Measurements from ENCODE around the gene SLC17A9.
A peak's percentile ranks its signal among the peaks of the same experiment; 100 is the strongest.

SLC17A9 gene

GRCh38 chr20:63006540-63007359, 54.2 kb downstream of the SLC17A9 start, which contains the start of gene BHLHE23:
Gene BHLHE23 (minus strand): TSS chr20:63006964. CDS start chr20:63006774, 190 bp downstream.
- no peak for DNase-seq

GRCh38 chr20:63007360-63007645, 54.8 kb downstream of the SLC17A9 start:
- no peak for DNase-seq

GRCh38 chr20:63007646-63008488, 55.4 kb downstream of the SLC17A9 start:
- no peak for DNase-seq

- no peak for DNase-seq
Observed at GRCh38 chr20:63008541-63009044, 56.1 kb downstream of the SLC17A9 start.

GRCh38 chr20:63009045-63009961, 56.8 kb downstream of the SLC17A9 start:
- peak; percentile 86 for DNase-seq

- peak; percentile 67 for DNase-seq
Observed at GRCh38 chr20:63009988-63010769, 57.7 kb downstream of the SLC17A9 start.

- DNase-seq, result no peak
Observed at GRCh38 chr20:63011798-63012197, 59.3 kb downstream of the SLC17A9 start.

GRCh38 chr20:63013207-63013606, 60.7 kb downstream of the SLC17A9 start:
- no peak for DNase-seq

GRCh38 chr20:63014287-63014686, 61.8 kb downstream of the SLC17A9 start:
- no peak for DNase-seq

GRCh38 chr20:63014710-63015109, 62.2 kb downstream of the SLC17A9 start:
- DNase-seq, result no peak

- no peak for DNase-seq
Observed at GRCh38 chr20:63015147-63015661, 62.7 kb downstream of the SLC17A9 start.

GRCh38 chr20:63015662-63016361, 63.3 kb downstream of the SLC17A9 start:
- no peak for DNase-seq

- DNase-seq, result no peak
Observed at GRCh38 chr20:63016514-63017075, 64.1 kb downstream of the SLC17A9 start.

GRCh38 chr20:63017076-63017825, 64.7 kb downstream of the SLC17A9 start:
- DNase-seq, result no peak

- no peak for DNase-seq
Observed at GRCh38 chr20:63017826-63018411, 65.4 kb downstream of the SLC17A9 start.

Measured in stimulated activated CD4-positive, alpha-beta T cell treated with anti-CD3 and anti-CD28 coated beads, Interleukin-4, amount 100 ng/mL, for 1 hour (primary cell).